ENCODE data around the gene TSNAX. TPM values are rescaled to one million over a fixed set of nuclear protein-coding genes. Genes with fewer than 3 reads are reported as not detected.

Gene TSNAX, protein sequence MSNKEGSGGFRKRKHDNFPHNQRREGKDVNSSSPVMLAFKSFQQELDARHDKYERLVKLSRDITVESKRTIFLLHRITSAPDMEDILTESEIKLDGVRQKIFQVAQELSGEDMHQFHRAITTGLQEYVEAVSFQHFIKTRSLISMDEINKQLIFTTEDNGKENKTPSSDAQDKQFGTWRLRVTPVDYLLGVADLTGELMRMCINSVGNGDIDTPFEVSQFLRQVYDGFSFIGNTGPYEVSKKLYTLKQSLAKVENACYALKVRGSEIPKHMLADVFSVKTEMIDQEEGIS
- 10 to 100 TPM; 16.0 to 92.5 (median 48.1) TPM for total RNA-seq
- polyA plus RNA-seq = 10 to 100 TPM; 11.6 to 98.3 (median 11.8) TPM
- long read RNA-seq, donor 1, transcript TSNAX-201 (6 exons, 2,650 nt) = major isoform, 36 of 55 reads
- long read RNA-seq, donor 1, partial matches to known transcripts = 18 of 55 reads
- long read RNA-seq, donor 1, other reads (novel, unspliced or antisense) = 0 of 55 reads
- long read RNA-seq, donor 2, transcript TSNAX-201 (6 exons, 2,650 nt) = major isoform, 26 of 28 reads
- long read RNA-seq, donor 2, partial matches to known transcripts = 0 of 28 reads
- long read RNA-seq, donor 2, other reads (novel, unspliced or antisense) = 0 of 28 reads
- long read RNA-seq, donor 3, transcript TSNAX-201 (6 exons, 2,650 nt) = major isoform, 17 of 17 reads
- long read RNA-seq, donor 3, partial matches to known transcripts = 0 of 17 reads
- long read RNA-seq, donor 3, other reads (novel, unspliced or antisense) = 0 of 17 reads
- long read RNA-seq, donor 4, transcript TSNAX-201 (6 exons, 2,650 nt) = major isoform, 54 of 57 reads
- long read RNA-seq, donor 4, partial matches to known transcripts = 2 of 57 reads
- long read RNA-seq, donor 4, other reads (novel, unspliced or antisense) = 1 of 57 reads
- long read RNA-seq, donor 5, transcript TSNAX-201 (6 exons, 2,650 nt) = major isoform, 105 of 119 reads
- long read RNA-seq, donor 5, partial matches to known transcripts = 7 of 119 reads
- long read RNA-seq, donor 5, other reads (novel, unspliced or antisense) = 7 of 119 reads
- long read RNA-seq, donor 6, transcript TSNAX-201 (6 exons, 2,650 nt) = major isoform, 17 of 20 reads
- long read RNA-seq, donor 6, partial matches to known transcripts = 2 of 20 reads
- long read RNA-seq, donor 6, other reads (novel, unspliced or antisense) = 1 of 20 reads
- long read RNA-seq, donor 7, transcript TSNAX-201 (6 exons, 2,650 nt) = major isoform, 13 of 25 reads
- long read RNA-seq, donor 7, partial matches to known transcripts = 12 of 25 reads
- long read RNA-seq, donor 7, other reads (novel, unspliced or antisense) = 0 of 25 reads
- long read RNA-seq, donor 8, transcript TSNAX-201 (6 exons, 2,650 nt) = major isoform, 36 of 56 reads
- long read RNA-seq, donor 8, partial matches to known transcripts = 20 of 56 reads
- long read RNA-seq, donor 8, other reads (novel, unspliced or antisense) = 0 of 56 reads
- long read RNA-seq, donor 9, transcript TSNAX-201 (6 exons, 2,650 nt) = major isoform, 18 of 24 reads
- long read RNA-seq, donor 9, partial matches to known transcripts = 6 of 24 reads
- long read RNA-seq, donor 9, other reads (novel, unspliced or antisense) = 0 of 24 reads
- long read RNA-seq, donor 10, transcript TSNAX-201 (6 exons, 2,650 nt) = major isoform, 14 of 22 reads
- long read RNA-seq, donor 10, partial matches to known transcripts = 8 of 22 reads
- long read RNA-seq, donor 10, other reads (novel, unspliced or antisense) = 0 of 22 reads

DNA sequence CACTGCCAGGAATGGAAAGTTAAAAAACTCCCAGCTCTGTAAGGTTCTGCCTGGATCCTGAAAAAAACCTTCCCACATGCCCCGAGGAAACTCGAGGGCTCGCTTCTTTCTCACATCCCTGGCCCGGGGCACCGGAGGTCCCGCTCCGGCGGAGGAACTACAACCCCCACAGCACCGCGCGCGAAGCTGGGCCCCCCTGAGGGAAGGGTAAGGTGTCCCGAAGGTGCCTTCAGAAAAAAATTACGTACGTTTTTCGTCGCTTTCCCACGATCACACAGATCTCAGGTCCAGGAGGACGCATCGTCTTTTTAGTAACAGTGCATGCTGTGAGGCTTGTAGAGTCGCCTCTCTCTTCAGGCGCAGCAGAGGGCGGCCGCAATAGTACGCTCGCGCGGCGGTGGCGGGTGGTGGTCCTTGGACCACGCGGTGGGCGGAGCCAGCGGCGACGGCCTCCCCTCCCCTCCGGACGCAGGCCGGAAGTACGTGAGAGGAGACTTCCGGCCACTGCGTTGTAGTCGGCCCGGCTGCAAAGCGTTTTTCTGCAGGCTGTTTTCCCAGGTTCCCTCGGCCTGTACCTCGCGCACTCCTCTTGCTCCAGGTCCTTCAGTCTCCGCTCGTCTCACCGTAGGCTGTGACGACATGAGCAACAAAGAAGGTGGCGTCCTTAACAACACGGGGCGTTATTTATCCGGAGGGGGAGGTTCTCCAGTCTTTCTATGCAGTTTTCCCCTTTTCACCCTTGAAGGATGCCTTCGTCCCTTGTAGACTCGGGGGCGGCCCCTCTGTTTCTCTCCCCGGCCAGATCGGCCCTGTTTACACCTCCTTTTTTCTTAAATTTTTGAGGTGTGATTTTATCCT is at the start of gene TSNAX:
TSS of gene TSNAX (plus strand) at position 498 of the 858 bp plus-strand sequence. CDS start at position 640, 142 bp downstream.
- Histone ChIP-seq H3K4me3 (peak within 1 kb of the TSS in 3 of 4 donors; percentile 26 to 80 (median 44)), H3K27ac (peak within 1 kb of the TSS; percentile 85 to 94 (median 89)), H3K9me3 (replicated peaks in 1 of 3) (no peaks in the 10 kb centered on the region), H3K4me1 (replicated peaks in 1 of 2) (peaks cover 8 to 30% of the 10 kb centered on the region in 2 donors), H3K36me3 (replicated peaks in 1 of 2) (peaks cover 0 to 8% of the 10 kb centered on the region in 2 donors), H3K27me3 (no peaks in the 10 kb centered on the region)
- TF ChIP-seq, protein P1, sequence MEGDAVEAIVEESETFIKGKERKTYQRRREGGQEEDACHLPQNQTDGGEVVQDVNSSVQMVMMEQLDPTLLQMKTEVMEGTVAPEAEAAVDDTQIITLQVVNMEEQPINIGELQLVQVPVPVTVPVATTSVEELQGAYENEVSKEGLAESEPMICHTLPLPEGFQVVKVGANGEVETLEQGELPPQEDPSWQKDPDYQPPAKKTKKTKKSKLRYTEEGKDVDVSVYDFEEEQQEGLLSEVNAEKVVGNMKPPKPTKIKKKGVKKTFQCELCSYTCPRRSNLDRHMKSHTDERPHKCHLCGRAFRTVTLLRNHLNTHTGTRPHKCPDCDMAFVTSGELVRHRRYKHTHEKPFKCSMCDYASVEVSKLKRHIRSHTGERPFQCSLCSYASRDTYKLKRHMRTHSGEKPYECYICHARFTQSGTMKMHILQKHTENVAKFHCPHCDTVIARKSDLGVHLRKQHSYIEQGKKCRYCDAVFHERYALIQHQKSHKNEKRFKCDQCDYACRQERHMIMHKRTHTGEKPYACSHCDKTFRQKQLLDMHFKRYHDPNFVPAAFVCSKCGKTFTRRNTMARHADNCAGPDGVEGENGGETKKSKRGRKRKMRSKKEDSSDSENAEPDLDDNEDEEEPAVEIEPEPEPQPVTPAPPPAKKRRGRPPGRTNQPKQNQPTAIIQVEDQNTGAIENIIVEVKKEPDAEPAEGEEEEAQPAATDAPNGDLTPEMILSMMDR (IDR thresholded peaks at IDR 0.05) = no peak
- peak; percentile 87 to 93 for TF ChIP-seq POLR2A (IDR thresholded peaks at IDR 0.05)
- WGBS, 4 donors = 0% methylated on average over 24 to 61 of the region's 61 CpGs
- intact Hi-C loops (cut with DNase I) = no loop called here
- DNase-seq = peak; percentile 90 to 95 (median 91)

DNA sequence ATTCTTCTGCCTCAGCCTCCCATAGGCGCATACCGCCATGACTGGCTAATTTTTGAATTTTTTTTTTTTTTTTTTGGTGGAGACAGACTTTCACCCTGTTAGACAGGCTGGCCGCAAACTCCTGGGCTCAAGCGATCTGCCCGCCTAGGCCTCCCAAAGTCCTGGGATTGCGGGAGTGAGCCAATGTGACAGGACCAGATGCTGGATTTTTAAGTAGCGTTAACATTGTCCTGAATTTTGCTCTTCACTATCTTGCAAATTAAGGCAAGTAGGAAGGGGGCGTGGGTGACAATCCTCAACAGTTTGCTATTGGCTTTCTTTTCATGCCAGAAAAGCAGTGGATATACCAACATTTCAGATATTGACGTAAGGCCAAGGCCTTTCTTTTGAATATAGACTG is 49.7 kb upstream of the TSNAX start:
- Histone ChIP-seq H3K9me3 (replicated peaks in 1 of 3) (no peaks in the 10 kb centered on the region), H3K27ac (no peak overlapping the region), H3K27me3 (no peaks in the 10 kb centered on the region), H3K4me3 (no peak overlapping the region), H3K4me1 (replicated peaks in 1 of 2) (no peaks in the 10 kb centered on the region), H3K36me3 (replicated peaks in 1 of 2) (no peaks in the 10 kb centered on the region)
- intact Hi-C loops (cut with DNase I) = no loop called here
- WGBS, 4 donors = 94 to 96% (median 95%) methylated on average over 9 of the region's 9 CpGs
- DNase-seq = no peak
- TF ChIP-seq POLR2A (IDR thresholded peaks at IDR 0.05) = no peak
- TF ChIP-seq, protein P1 (IDR thresholded peaks at IDR 0.05) = no peak

DNA sequence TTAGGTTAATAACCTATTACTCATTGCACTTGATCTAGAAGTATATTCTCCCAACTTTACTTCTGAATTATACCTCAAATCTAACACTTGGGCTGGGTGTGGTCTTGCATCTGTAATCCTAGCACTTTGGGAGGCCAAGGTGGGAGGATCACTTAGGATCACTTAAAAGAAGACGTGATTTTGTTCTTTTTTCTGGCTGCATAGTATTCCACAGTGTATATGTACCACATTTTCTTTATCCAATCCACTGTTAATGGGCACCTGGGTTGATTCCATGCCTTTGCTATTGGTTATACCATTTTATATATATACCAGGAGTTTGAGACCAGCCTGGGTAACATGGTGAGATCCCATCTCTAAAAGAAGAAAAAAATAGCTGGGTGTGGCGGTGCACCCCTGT is 48.5 kb upstream of the TSNAX start:
- intact Hi-C loops (cut with DNase I) = no loop called here
- Histone ChIP-seq H3K4me3 (no peak overlapping the region), H3K9me3 (replicated peaks in 1 of 3) (no peaks in the 10 kb centered on the region), H3K4me1 (replicated peaks in 1 of 2) (no peaks in the 10 kb centered on the region), H3K27me3 (no peaks in the 10 kb centered on the region), H3K27ac (no peak overlapping the region), H3K36me3 (replicated peaks in 1 of 2) (no peaks in the 10 kb centered on the region)
- DNase-seq = no peak
- 93 to 100% (median 99%) methylated on average over 2 of the region's 2 CpGs for WGBS, 4 donors
- no peak for TF ChIP-seq POLR2A (IDR thresholded peaks at IDR 0.05)
- TF ChIP-seq, protein P1 (IDR thresholded peaks at IDR 0.05) = no peak

Data from adrenal gland (tissue), 19 donors.